CD4-positive, alpha-beta T cell treated with Interleukin-1 beta for 1 hour (primary cell): ENCODE data around the gene NKRF.
A peak's percentile ranks its signal among the peaks of the same experiment; 100 is the strongest.
"Not testable (repeated sequence)": the region's sequence is repeated elsewhere in the genome, so short reads cannot be mapped to it uniquely, and the experiment has no call there.

Experiments used
- DNase-seq, 2 donors: peaks; one replicate each; pipeline ENCODE4 v3.0.0-alpha.2; 2020 to 2022

NKRF gene

DNA sequence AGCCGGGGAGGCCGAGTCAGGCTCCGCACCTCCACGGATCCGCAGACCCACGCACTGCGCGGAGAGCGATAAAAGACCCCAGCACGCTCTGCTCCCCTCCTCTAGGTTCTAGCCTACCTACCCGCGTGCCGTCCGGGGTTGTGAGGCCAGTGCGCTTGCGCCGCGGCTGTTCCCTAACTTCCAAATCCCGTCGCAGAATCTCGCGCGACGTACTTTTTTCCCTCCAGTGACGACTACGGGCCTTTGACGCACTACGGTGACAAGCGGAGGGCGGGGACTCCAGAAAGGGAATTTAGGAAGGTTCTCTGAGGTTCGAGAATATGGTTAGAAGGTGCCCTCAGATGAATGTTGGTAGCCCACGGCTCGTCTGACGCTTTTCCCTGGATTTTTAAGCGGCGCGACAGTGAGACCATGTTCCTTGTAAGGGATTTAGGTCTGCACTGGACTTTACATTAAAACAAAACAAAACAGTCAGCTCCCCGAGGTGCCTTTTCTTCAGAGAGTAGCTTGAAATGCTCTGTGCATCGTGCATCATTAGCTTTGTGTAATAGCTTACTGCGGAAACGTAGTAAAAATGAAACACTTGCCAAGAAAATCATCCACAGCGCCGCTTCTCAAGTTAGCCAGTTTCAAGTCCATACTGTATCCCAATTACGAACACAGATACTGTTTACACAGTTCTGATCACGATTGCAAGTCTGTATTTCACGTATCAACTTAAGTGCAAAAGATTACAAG, at the start of gene NKRF:
TSS of gene NKRF (minus strand) at position 145 of the 738 bp plus-strand sequence.
- peak; percentile 93 for DNase-seq

GRCh38 chrX:119655125-119655524, 48.9 kb upstream of the NKRF start:
- DNase-seq, result peak; percentile 13 to 17

DNA sequence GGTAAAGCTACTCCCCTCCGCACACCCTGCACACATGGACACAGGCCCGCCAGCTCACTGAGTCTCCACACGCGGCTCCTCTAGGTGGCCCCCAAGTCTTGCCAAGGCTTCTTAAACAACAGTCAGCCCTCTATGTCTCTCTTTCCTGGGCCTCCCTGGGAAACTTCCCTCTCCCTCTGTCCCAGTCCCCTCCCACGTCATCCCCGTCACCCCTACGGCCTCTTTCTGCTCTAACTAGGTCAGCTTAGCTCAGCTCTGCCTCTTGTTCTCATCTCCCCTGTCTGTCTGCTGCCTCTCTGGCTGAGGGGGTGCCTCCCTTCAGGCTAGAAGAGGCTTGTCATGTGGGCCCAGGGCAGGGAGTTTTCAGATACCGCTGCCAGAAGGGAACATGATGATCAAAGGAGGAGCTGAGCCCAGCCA, 47.9 kb upstream of the NKRF start:
- DNase-seq, result peak; percentile 15 to 18

- DNase-seq, result no peak
These were observed 42.2 kb upstream of the NKRF start for GRCh38 chrX:119648421-119648775.

DNA sequence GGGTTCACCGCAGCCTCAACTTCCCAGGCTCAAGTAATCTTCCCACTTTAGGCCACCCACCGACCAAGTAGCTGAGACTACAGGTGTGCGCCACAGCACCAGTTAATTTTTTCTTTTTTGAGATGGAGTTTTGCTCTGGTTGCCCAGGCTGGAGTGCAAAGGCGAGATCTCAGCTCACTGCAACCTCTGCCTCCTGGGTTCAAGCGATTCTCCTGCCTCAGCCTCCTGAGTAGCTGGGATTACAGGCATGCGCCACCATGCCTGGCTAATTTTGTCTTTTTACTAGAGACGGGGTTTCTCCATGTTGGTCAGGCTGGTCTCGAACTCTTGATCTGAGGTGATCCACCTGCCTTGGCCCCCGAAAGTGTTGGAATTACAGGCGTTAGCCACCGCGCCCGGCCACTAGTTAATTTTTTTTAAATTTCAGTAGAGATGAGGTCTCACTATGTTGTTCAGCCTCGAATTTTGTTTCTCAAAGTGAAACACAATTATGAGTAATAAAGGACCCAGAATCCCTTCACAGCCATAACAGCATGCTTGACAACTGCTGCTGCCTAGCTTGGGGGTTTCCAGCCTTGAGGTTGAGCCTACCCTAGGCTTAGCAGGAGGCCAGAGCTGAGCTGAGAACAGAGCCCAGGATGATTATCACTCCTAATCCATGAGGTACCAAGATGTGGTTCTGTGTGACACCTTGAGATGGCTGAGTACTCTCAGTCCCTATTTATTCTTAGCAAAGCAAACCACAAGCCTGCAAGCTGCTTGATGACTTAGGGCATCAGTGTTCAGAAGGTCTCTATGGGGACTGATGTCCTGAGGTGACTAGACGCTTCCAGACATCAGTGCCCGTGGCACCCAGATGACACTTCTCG, 41.6 kb upstream of the NKRF start:
- DNase-seq, result peak; percentile 57 to 65

- no peak for DNase-seq
These were observed 40.9 kb upstream of the NKRF start for GRCh38 chrX:119647089-119647488.

- DNase-seq, result peak in 1 of 2 donors; percentile 19
These were observed 40.3 kb upstream of the NKRF start for GRCh38 chrX:119646515-119646914.

DNA sequence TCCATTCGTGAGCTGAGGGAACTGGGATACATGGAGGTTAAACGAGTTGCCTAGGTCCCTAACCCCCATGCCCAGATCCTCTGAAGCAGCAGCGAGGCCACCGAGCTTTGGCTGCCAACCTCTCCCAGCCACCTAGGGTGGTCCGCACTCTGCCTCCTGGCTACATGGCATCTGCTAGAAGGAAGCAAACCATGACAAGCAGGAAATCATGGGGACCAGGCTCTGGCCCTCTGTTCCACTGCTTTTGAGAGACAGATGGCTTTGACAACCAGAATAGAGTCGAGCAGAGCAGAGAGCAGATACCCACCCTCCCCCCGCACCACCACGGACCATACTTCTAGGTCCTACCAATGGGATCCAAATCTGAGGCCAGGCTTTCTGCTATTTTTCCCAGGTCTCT, 37.5 kb upstream of the NKRF start:
- no peak for DNase-seq

- no peak for DNase-seq
These were observed 34.5 kb upstream of the NKRF start for GRCh38 chrX:119640731-119641170.

DNA sequence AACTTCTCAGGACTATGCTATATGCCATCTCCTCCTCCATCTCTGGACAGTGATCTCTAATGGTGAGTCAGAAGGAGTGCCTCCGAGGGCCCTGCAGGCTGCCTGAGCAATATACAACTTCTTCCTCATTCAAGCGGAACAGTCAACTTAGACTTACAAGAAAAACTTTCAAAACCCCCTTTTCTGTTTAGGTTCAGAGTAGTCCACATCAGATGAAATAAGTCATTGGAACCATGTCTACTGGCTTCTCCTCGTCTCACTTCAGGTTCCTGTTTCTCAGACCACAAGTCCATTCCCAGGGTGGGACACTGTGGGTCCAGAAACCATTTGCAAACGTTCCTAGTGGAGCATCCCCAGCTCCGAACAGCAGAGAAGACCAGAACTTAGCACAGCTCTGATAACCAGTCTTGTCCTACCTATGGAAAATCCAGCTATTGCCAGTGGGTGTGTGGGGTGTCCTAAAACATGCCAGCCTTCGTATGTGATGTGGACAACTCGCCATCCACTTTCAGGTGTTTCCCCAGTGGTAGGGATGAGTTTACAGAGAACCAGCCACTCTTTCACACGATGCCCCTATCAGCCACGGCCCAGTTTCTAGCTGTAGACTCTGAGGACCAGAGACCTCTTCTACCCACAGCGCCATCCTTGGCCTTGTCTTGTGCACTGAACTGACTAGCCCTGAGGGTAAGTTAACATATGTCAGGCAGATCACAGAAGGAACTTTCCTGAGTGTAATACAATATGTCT, 32.7 kb upstream of the NKRF start:
- peak in 1 of 2 donors; percentile 40 for DNase-seq

DNA sequence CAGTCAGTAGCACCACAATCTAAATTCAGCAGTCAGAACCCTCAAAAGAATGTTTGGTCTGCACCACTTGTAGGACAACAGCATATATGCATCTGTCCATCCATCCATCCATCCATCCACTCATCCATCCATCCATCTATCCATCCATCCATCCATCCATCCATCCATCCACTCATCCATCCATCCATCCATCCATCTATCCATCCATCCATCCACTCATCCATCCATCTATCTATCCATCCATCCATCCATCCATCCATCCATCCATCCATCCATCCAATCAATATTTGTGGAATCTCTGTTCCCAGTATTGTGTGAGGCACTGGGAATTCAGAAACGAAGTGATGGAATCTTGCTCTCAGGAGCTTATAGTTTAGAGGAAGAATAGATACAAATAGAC, 31.2 kb upstream of the NKRF start:
- not testable (repeated sequence) for DNase-seq

DNA sequence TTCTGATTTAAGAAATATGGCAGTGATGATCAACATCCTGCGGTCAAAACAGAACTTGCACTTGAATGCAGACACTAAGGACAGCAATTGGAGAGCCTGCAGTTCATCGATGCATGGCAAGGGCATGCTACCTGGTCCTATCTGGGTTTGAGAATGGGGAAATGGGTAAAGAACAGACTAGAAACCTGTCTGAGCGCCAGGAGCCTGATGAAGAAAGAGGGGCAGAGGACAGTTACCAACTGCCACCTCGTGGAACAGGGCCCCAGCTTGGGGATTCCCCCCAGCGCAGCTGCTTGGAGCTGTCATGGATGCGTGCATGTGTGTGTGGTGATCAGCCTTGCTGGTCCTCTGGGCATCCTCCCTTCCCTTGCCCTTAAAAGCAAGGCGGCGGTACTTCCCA, 30.2 kb upstream of the NKRF start:
- peak in 1 of 2 donors; percentile 15 for DNase-seq

DNA sequence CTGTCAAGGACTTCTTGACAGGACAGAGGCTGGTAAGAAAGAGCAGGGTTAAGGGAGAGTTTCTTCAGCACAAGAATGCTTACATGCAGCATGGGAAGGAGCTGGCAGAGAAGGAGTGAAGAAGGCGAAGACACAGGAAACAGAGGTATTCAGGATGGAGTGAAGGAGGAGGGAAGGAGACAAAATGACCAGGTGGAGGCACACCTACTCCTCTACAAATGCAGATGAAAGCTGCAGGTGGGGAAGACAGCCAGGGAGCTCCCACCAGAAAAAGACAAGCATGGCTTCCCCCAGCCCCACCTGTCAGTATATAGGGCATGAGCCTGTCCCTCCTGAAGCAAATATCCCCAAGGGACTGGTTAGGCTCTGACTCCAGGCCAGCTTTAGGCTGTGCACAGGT, 29.6 kb upstream of the NKRF start:
- no peak for DNase-seq

DNA sequence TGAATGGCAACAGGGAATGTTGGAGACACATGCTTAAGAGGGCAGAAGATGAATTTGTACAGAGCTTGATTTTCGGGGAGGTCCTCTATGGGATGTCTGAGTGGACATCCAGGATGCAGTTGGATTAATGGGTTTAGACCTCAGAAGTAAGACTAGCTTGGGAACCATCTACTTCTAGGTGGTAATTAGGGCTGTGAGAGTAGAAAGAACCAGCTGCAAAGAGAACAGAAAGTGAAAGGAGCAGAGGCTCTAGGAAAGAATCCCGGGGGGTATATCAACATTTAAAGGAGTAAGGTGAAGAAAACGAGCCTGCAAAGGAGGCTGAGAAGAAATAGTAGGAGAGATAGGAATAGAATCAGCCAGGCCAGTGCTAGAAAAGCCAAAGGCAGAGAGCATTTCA, 29.0 kb upstream of the NKRF start:
- DNase-seq, result no peak

DNA sequence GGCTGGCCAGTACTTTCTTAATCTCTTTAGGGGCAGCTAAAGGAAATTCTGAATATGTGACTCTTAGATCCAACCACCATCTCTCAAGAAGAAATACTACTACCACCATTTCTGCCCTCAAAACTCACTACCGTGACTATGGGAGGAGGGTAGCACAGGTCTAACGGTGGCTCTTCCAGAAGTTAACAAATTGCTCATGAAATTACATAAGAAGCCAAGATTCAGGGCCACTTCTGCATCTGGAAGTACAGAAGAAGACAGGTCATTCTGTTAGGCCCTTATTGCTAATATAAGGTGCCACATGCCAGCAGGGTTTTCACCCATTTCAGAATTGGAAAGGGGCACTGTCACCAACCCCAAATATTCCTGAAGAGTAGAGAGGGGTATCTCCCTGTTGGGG, 19.6 kb upstream of the NKRF start:
- DNase-seq, result no peak

DNA sequence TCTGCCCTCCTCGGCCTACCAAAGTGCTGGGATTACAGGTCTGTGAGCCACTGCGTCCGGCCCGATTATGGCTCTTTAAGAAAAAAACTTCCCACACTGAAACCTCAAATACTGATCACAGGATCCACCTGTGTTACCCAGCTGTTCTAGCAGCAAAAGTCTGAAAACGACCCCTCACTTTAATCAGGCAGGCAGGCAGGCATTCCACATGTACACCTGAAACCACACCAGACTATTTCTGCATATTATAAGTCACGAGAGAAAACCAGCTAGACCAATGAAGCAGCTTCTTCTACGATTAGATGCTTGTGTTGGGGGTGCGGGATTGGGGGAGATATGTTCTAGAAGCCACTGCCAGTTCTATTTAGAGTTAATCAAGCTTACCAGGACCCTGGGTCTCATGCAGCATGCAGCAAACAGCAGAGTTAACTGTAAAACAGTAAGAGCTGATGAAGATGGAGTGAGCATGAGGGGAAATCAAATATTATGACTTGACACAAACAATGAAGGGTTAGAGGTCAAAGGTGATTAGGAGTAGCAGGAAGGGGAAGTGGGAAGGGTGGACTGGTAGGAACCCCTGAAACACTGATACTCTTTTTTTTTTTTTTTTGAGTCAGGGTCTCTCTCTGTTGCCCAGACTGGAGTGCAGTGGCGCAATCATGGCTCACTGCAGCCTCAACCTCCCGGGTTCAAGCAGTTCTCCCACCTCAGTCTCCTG, 18.9 kb upstream of the NKRF start:
- DNase-seq, result no peak

GRCh38 chrX:119624417-119624816, 18.2 kb upstream of the NKRF start:
- DNase-seq, result no peak

DNA sequence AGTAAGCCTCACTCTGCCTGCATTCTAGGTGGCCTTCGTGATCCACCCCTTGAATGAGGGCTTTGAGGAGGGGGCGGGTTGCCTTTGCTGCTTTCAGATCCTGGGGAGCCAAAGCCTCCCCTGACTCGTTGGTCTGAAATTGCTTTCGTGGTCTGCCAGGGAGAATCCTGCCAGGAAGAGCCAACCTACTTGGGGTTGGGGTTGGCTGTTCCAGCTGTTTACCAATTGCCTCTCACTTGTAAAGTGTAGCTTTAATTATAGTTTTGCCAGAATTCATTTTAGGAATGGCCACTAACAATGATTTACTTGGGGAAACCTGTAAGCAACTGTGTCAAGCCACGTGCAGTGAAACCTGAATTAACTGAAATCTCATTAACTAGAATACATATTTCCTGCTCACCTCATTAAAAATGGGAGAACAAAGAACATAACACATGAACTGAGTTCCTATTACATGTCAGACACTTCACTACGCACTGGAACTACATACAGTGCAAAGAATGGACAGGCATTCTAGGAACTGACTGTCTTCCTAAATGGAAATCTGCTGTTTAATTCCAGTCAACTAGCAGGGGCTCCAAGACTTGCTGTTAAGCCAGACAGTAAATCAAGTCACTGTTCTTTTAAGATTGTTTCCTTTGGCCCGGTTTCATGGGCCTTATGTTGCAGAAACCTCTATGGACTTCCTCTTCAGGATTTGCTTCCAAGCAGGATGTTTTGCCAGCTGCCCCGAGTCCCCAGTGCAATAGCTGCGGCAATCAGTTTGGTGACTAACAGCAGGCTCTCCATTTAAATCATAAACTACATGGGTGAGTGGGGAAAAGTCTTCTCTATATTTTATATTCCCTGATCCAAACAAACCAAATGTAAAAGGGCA, 16.4 kb upstream of the NKRF start:
- DNase-seq, result no peak

DNA sequence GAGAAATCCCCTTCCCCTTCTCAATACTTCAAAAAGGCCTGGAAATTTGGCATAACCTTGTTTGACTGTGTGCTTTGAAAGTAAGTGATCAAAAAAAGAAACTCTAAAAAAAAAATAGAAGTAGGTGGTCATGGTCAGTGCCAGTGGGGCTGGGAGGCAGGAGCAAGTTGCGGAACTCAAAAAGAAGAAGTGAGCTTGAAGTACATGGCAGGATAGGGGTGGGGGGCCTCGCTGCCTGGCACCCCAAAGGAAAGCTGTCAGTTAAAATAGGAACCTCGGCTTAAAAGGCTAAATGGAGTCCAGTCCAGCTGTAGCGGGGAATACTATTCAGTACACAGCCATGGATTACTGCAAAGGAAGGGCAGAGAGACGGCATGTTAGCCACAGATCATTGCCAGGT, 12.2 kb upstream of the NKRF start:
- peak in 1 of 2 donors; percentile 59 for DNase-seq

DNA sequence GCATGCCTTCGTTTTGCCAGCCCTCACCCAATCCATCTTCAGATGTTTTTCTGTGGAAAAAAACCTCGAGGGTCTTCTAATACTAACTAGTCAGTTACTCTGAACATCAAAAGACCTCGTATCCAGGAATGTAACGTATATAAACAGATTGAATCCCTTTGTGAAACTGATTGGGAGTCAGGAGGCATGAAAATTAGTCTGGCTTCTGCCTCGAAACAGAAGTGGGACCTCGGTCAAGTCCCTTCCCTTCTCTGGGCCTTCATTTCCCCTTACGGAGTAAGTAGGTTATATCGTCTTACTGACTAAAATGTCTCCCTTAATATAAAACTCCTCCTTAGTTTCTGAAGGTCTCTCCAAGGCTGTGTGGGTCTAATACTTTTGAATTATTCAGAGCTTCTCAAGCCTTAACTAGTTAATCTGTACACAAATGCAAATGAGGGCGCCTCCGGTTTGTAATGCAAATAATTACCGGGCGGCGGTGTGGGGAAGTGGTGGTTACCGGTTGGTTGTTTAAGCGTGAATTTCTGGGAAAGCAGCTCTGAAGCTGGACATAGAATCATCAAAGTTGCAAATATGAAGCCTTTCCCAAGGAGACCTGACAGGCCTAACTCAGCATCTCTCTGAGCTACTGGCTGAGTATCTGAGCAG, 11.4 kb upstream of the NKRF start:
- DNase-seq, result peak in 1 of 2 donors; percentile 27

DNA sequence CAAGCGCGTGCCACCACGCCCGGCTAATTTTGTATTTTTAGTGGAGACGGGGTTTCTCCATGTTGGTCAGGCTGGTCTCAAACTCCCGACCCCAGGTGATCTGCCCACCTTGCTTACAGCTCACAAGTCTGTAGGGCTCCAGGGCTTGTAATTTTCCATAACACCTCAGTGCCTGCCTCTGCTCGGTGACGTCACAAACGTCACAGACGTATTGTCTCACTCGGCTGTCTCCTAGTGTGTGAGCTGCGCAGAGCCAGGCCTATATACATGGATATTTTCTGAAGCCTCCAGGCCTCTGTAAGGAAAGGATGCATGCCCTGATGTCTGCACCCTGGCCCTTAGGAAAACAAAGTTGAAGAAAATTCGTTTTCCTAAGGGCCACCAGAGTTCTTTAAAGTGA, 8.6 kb upstream of the NKRF start:
- DNase-seq, result no peak
